ENCODE measurements around the gene ACSM2A. TPM values are rescaled to one million over a fixed set of nuclear protein-coding genes. Genes with fewer than 3 reads are reported as not detected.
"Not testable (repeated sequence)": the region's sequence is repeated elsewhere in the genome, so short reads cannot be mapped to it uniquely, and the experiment has no call there.

ACSM2A gene, protein sequence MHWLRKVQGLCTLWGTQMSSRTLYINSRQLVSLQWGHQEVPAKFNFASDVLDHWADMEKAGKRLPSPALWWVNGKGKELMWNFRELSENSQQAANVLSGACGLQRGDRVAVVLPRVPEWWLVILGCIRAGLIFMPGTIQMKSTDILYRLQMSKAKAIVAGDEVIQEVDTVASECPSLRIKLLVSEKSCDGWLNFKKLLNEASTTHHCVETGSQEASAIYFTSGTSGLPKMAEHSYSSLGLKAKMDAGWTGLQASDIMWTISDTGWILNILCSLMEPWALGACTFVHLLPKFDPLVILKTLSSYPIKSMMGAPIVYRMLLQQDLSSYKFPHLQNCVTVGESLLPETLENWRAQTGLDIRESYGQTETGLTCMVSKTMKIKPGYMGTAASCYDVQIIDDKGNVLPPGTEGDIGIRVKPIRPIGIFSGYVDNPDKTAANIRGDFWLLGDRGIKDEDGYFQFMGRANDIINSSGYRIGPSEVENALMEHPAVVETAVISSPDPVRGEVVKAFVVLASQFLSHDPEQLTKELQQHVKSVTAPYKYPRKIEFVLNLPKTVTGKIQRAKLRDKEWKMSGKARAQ
- not detected for total RNA-seq

DNA sequence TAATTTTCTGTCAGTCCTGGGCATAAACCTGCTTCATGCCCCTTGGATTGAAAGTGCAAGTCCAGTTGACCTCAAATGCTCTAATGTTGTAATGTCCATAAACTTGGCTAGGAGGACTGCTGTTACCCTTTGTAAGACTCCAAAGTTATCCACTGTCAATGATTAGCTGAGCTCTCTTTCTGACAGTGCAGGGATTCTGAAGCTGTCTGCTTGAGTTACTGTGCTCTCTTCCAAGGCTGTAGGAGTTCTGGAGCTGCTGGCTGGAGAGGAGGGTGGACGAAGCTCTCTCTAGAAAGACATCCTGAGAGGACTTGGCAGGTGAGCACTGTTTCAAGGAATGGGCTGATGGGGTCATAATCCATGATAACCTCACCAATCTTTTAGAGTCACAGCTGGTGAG lies at the start of gene ACSM2A:
Gene ACSM2A (plus strand): TSS at position 158 of the 400 bp plus-strand sequence. CDS start 8,594 bp downstream, outside the sequence.
- DNase-seq (ENCODE audit: low read depth in 2 of 3, low spot score in 2 of 3), result not testable (repeated sequence)

DNA sequence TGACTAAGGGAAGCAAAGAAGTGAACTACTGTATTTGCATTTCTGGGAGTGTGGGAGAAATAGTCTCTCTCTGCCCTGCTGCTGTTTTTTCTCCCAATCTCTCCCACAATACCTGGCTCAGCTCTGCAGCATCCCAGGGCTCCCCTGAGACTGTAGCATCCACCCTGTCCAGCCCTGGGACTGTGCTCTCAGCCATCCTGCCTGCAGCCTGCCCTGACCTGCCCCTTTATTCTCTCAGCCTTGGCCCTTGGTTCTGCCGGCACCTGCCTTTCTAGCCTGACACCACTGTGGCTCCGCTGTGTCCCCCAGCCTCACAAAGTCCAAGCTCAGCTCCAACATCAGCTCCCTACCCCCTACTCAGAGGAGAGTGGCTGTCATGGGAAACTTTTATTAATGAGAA lies 48.7 kb upstream of the ACSM2A start:
- DNase-seq (ENCODE audit: low read depth in 2 of 3, low spot score in 2 of 3), result no peak

DNA sequence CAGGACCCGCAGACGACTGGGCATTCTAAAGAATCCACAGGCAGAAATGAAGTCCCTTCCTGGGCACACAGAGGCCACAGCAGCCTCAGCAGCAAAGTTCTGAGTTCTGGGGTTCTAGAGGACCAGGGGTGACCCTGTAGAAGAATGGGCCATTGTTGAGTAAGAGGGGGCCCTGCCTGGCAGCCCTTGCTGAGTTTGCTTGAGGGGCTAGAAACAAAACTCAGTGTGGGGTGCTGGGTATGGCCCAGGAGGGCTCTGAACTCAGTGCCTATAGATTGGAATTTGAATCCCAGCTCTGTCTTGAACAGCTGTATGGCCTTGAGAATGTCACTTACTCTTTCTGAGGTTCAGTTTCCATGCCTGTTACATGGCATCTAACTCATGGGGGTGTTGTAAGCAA lies 46.7 kb upstream of the ACSM2A start, which contains the start of gene PDILT:
Gene PDILT (minus strand): TSS at position 101 of the 400 bp plus-strand sequence. CDS start 5,437 bp downstream, outside the sequence.
- DNase-seq (ENCODE audit: low read depth in 2 of 3, low spot score in 2 of 3), result no peak

DNA sequence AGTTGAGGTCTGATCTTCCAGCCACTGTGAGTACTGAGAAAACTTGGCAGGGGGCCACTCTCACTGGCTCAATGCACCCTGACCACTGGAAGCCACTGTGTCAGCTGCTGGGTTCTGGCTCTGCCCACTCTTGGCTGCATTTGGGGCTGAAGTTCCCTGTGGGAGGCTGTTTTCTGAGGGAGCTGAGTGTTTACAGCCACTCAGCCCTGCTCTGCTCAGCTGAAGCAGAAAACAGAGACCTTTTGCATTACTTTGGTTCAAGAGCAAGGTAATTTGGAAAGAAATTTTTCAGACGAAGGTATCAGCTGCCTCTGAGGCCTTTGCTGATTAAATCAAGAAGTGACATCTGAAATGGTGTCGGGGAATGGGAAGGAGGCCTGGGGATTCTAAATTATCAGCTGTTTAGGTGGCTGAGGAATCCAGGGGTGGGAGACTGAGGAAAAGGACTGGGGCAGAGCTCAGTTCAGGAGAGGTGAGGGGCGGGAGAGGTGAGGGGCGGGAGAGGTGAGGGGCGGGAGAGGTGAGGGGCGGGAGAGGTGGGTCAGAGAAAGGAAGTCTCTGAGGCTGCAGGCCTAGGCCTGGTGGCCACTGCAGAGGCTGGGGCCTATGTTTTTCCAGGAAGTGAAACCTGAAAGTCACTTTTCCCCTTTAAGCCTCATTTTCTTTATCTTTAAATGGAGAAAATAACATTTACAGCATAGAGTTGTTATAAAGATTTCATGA lies 41.8 kb upstream of the ACSM2A start, which contains the start of gene ACSM5:
Gene ACSM5 (plus strand): TSS at position 137 of the 723 bp plus-strand sequence. CDS start 1,951 bp downstream, outside the sequence.
- no peak for DNase-seq (ENCODE audit: low read depth in 2 of 3, low spot score in 2 of 3)

DNA sequence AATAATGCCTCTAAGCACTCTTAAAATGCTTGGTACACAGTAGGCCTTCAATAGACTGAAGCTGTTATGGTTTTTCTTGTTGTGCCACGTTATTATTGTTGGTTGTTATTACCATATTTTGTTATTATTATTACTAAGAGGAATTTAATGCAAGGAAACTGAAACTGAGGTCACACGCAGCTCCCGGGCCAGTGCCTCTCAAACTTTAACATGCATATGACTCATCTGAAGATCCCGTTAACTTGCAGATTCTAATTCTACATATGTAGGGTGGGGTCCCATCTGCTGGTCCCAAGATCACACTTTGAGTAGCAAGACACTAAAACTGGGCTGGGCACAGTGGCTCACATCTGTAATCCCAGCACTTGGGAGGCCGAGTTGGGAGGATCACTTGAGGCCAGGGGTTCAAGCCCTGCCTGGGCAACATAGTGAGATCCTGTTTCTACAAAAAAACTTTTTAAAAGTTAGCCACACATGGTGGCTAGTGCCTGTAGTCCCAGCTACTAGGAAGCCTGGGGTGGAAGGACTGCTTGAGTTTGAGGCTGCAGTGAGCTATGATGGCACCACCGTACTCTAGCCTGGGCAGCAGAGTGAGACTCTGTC lies 41.1 kb upstream of the ACSM2A start:
- DNase-seq (ENCODE audit: low read depth in 2 of 3, low spot score in 2 of 3), result no peak

DNA sequence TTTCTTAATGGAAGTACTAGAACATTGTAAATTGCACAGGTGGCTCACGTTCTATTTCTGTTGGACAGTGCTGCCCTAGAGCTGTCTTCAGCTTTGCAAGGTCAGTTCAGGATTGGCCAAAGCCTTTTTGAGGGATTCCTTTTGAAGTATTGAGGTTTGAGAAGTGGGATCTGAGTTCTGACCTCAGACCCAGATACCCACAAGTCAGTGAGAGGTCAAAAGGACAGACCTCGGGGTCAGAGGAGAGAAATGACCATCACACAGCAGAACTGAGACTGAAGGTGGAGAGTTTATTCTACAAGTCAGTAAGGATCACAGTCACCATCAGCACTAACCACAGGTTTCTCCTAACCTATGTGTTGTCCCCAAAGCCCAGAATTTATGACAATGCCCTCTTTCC lies 40.3 kb upstream of the ACSM2A start:
- no peak for DNase-seq (ENCODE audit: low read depth in 2 of 3, low spot score in 2 of 3)

DNA sequence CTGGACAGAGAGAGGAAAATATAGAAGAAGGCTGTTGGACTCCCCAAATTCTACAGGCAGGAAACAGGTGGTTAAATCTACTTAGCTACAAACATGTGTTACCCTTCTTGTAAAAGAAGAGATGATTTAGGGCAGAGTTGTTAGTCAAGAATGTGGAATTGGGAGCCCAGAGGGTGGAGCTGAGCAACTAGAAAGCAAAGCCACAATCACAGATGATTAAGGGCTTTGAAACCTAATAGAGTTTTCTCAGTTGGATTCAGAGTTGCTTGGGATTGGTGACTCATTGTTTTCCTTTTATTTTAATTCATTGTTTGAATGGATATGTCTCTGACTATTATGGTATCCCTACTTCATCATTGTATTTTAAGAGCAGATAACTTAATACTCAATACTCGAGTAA lies 35.8 kb upstream of the ACSM2A start:
- no peak for DNase-seq (ENCODE audit: low read depth in 2 of 3, low spot score in 2 of 3)

DNA sequence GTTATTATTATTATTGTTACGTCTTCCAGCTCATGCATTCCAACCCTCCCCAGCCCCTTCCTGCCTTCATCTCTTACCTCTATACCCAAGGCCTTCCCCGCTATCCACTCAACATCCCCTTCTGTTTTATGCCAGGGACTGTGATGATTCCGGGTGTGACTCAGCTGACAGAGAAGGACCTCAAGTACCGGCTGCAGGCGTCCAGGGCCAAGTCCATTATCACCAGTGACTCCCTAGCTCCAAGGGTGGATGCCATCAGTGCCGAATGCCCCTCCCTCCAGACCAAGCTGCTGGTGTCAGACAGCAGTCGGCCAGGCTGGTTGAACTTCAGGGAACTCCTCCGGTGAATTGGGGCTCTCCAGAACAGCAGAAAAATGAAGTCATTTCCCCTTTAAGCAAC lies 32.2 kb upstream of the ACSM2A start:
- not testable (repeated sequence) for DNase-seq (ENCODE audit: low read depth in 2 of 3, low spot score in 2 of 3)

DNA sequence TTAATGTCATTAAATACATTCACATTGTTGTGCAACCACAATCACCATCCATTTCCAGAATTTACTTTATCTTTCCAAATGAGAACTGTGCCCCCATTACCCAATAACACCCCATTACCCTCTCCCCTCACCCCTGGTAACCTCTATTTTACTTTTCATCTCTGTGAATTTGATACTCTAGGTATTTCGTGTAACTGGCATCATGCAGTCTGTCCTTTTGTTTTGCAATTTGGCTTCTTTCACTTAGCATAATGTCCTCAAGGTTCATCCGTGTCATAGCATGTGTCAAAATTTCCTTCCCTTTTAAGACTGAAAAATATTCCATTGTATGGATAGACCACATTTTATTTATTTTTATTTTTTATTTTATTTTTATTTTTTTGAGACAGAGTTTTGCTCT lies 29.6 kb upstream of the ACSM2A start:
- DNase-seq (ENCODE audit: low read depth in 2 of 3, low spot score in 2 of 3), result not testable (repeated sequence)

DNA sequence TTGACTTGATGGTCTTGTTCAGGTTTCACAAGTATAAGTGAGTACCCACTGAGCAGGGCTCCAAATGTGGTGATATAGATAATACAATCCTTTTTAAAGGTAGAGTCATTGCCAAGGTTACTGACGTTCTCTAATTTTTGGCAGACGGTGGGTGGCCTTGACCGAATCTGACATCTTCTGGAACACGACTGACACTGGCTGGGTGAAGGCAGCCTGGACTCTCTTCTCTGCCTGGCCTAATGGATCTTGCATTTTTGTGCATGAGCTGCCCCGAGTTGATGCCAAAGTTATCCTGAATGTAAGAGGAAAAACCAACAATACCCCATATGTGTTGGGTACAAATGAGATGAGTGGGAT lies 27.6 kb upstream of the ACSM2A start:
- DNase-seq (ENCODE audit: low read depth in 2 of 3, low spot score in 2 of 3), result not testable (repeated sequence)

DNA sequence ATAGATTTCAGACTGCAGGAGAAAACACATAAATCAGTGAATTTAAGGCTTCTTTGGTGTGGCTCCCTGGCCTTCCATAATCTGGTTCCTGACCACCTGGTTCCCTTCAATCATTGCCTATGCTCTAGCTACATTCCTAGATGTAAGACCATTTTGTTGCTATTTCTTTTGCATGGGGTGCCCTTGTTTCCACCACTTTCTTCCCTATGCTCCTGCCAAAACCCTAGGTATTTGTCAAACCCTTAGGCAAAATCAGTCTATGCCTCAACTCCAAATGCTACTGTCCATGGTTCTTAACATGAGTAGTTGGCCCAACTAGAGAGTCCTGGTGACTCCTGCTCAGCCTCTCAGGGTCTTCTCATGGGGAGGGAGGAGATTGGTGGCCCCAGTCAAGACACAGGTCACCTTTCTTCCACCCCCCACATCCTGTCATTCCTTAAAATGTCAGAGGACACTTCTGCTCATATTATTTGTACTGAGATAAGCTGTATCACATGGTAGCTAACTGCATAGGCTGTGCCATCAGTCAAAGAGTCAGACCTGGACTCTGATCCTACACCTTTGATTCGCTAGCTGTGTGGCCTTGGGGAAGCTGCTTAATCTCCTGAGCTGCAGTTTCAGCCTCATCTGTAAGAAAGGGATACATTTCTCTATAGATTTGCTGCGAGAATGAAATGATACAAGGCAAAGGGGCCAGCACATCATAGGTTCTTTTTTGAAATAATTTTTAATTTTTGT lies 27.0 kb upstream of the ACSM2A start:
- DNase-seq (ENCODE audit: low read depth in 2 of 3, low spot score in 2 of 3), result no peak

DNA sequence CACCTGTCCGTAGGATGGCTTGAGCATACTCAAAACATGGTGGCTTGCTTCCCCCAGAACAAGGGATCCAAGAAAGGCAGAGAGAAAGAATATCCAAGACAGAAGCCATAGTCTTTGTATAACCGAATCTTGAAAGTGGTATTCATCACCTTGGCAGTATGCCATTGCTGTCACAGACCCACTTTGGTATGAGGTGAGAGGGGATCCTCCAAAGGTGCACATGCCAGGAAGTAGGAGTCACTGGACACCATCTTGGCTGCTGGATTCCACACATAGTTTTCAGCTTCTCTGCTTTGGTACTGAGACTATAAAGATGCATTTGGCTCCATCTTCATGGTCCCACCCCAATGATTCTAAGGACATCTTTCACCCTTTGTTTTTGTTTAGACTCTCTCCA lies 23.9 kb upstream of the ACSM2A start:
- not testable (repeated sequence) for DNase-seq (ENCODE audit: low read depth in 2 of 3, low spot score in 2 of 3)

DNA sequence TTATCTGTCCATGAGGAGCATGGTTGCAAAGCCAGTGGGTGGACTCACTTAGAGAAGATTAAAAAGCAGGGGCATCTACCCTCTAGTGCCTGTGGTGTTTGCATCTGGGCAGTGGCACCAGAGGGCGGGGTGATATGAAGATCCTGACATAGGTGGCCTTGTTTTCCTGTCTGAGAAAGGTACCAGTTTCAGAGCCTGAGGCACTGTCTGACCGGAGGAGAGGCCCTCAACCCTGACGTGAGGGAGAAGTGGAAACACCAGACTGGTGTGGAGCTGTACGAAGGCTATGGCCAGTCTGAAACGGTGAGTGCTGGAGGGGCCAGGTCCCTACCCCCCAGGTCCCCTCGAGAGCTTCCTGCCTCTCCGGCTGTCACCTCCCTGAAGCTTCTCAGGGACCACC lies 21.8 kb upstream of the ACSM2A start:
- DNase-seq (ENCODE audit: low read depth in 2 of 3, low spot score in 2 of 3), result not testable (repeated sequence)

DNA sequence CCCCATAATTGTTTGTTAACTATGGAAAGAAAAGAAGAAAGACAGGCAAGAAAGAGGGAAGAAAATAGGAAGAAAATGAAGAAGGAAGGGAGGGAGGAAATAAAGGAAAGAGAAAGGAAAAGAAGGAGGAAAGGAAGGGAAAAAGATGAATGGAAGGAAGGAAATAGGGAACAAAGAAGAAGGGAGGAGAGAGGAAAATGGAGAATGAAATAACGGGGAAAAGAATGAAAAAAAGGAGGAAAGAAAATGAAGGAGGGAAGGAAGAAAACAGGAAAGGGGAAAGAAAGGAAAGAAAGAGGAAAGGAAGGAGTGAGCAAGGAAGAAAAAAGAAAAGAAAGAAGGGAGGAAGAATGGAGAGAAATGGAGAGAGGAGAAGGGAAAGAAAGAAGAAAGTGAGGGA lies 20.8 kb upstream of the ACSM2A start:
- DNase-seq (ENCODE audit: low read depth in 2 of 3, low spot score in 2 of 3), result not testable (repeated sequence)

DNA sequence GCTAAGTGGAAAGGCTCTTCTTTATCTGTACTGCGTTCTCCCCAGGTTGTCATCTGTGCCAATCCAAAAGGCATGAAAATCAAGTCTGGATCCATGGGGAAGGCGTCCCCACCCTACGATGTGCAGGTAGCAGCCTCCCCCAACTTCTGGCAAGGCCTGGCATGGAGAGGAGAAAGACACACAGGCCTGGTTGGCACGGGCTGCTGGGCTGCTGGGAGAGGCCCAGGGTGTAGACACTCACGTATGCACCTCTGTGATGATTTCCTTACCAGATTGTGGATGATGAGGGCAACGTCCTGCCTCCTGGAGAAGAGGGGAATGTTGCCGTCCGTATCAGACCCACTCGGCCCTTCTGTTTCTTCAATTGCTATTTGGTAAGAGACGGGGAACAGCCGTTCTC lies 20.4 kb upstream of the ACSM2A start:
- no peak for DNase-seq (ENCODE audit: low read depth in 2 of 3, low spot score in 2 of 3)

DNA sequence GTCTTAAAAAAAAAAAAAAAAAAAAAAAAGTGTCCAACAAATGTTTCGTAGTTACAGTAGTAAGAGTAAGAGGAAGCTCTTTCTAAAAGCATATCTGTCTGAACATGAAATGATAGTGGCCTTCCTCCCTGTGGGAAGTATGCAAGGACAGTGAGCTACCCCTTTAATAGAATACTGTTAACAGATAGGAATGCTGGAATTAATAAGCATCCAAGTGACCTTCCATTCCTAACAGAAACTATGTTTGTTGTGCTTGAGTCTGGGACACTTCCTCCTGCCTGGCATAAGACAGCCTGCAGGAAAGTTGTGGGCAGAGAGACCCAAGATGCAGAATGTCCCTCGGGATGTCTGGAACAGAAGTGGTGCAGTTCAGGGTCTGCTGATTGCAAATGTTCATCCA lies 12.4 kb upstream of the ACSM2A start:
- DNase-seq (ENCODE audit: low read depth in 2 of 3, low spot score in 2 of 3), result not testable (repeated sequence)

DNA sequence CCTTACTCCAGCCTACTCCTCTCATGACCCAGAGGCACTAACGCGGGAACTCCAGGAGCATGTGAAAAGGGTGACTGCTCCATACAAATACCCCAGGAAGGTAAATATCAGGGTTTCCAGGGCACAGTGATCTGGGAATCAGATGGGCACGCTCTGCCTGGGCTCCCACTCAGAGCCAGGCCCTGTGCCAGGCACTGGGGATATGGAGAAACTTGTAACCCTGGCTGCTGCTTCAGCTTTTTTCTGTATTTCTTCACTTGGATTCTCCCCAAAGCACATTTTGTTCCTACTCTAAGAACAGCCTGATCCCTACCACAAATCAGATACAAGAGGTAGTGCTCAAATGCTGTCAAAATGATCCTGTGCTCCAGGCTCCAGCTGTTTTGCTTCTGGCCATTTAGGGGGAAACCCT lies 11.5 kb upstream of the ACSM2A start:
- DNase-seq (ENCODE audit: low read depth in 2 of 3, low spot score in 2 of 3), result not testable (repeated sequence)

DNA sequence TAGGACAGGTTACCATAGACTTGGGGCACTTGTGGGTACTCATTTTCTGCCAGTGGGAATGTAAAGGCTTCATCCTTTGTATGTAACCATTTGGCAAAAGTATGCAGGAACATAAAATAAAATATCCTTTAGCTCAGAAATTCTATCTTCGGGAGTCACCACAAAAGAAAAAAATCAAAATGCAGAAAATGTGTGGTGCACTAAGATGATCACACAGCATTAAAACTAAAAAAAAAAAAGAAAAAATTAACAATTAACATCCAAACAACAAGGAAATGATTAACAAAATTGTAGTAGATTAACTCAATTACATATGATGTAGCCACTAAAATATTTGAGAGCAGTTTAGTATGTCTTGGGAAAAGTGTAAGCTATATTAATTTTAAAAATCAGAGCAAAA lies 10.6 kb upstream of the ACSM2A start:
- DNase-seq (ENCODE audit: low read depth in 2 of 3, low spot score in 2 of 3), result not testable (repeated sequence)

DNA sequence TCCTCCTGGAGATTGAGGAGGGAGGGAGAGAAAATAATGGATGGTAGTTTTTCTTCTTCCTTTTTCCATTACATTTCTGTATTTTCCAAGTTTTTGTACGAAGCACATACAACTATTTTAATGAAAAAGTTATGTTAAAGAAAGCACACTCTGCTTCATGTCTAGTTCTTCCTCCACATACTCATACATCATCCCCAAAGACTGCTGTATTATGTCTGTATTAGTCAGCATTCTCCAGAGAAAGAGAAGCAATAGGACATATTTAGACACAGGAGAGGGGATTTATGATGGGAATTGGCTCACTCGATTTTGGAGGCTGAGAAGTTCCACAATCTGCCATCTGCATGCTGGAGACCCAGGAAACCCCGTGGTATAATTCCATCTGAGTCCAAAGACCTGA lies 10.1 kb upstream of the ACSM2A start:
- no peak for DNase-seq (ENCODE audit: low read depth in 2 of 3, low spot score in 2 of 3)

DNA sequence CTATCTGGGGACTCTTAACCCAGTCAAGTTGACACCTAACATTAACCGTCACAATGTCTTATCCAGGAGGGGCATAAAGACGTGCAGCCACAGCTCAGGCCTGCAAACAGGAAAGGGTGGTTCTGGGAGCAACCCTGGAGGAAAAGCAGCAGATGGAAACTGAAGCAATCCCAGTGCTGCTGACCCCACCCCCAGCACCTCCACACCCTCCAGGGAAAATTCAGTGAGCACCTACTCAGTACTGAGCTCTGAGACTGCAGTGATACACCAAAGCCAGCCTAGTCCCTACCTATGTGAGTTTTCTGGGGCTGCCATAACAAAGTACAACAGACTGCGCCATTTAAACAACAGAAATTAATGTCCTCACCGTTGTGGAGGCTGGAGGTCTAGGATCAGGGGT lies 9.5 kb upstream of the ACSM2A start:
- DNase-seq (ENCODE audit: low read depth in 2 of 3, low spot score in 2 of 3), result not testable (repeated sequence)
